ENCODE measurements around the gene IGFLR1.
A peak's percentile ranks its signal among the peaks of the same experiment; 100 is the strongest.

GRCh38 chr19:35740423-35741202 lies 1.6 kb downstream of the IGFLR1 start:
- TF ChIP-seq RFX5 (IDR thresholded peaks at IDR 0.05; ENCODE audit: low read length), result peak; percentile 84
- TF ChIP-seq CTCF (IDR thresholded peaks at IDR 0.05), result peak; percentile 31; the same call in 1 of the 2 replicates
- no peak for TF ChIP-seq EZH2phosphoT487 (IDR thresholded peaks at IDR 0.05; ENCODE audit: borderline replicate concordance, low read depth)
- TF ChIP-seq GABPA (IDR thresholded peaks at IDR 0.05; ENCODE audit: low read depth), result no peak; the same call in none of the 2 replicates
- no peak for TF ChIP-seq ZBTB33 (IDR thresholded peaks at IDR 0.05; ENCODE audit: borderline replicate concordance, low read depth)
- TF ChIP-seq TEAD4 (IDR thresholded peaks at IDR 0.05; ENCODE audit: borderline replicate concordance, insufficient read depth), result no peak
- no peak for TF ChIP-seq RCOR1 (IDR thresholded peaks at IDR 0.05; ENCODE audit: low read length)
- TF ChIP-seq JUND (IDR thresholded peaks at IDR 0.05), result no peak
- peak; percentile 77 for TF ChIP-seq NRF1 (IDR thresholded peaks at IDR 0.05; ENCODE audit: low read depth, low read length)
- no peak for TF ChIP-seq CHD2 (IDR thresholded peaks at IDR 0.05; ENCODE audit: low read length, partially characterized antibody)
- TF ChIP-seq USF2 (IDR thresholded peaks at IDR 0.05; ENCODE audit: borderline replicate concordance, low read depth, low read length), result no peak
- TF ChIP-seq POLR2AphosphoS5 (IDR thresholded peaks at IDR 0.05; ENCODE audit: low read depth, low read length), result peak; percentile 77
